HEK293 (cell line): ENCODE measurements around the gene LCE1F.

ENCODE experiments used
- CTCF ChIA-PET: fragments of 350-600 bp; formaldehyde crosslinking; extraction: SDS; loops from one replicate; lab custom pipeline; 2021; ENCODE audit warnings: antibody characterized with exemption; lab: Yijun Ruan, JAX
- POLR2A ChIA-PET: fragments of 300-600 bp; formaldehyde crosslinking; extraction: SDS; loops from one replicate; lab custom pipeline; 2020; ENCODE audit warnings: antibody characterized with exemption, inconsistent platforms; lab: Yijun Ruan, JAX
- H3K27ac ChIP-seq: fragments of 200-500 bp; sonication (Bioruptor generic); 2 replicates; pipeline ENCODE4 v1.5.1; 2014; ENCODE audit warnings: low read depth, low read length, control low read depth, inconsistent platforms; ENCODE audit errors: extremely low read depth
- H3K36me3 ChIP-seq, 2 experiments: fragments of 200-500 bp in 1 of 2; sonication (Bioruptor generic) in 1 of 2; 1 replicate in 1 of 2; 2 replicates in 1 of 2; pipeline ENCODE4 v1.5.1; 2014 to 2017; ENCODE audit warnings: inconsistent platforms in 2 of 2, low read length in 2 of 2; ENCODE audit not compliant: control insufficient read depth in 2 of 2, insufficient read depth in 1 of 2
- H3K4me1 ChIP-seq: fragments of 200-500 bp; sonication (Bioruptor generic); 2 replicates; pipeline ENCODE4 v1.5.1; 2014; ENCODE audit warnings: mild to moderate bottlenecking, low read length, inconsistent platforms; ENCODE audit not compliant: control insufficient read depth, insufficient read depth
- H3K4me3 ChIP-seq: 2 replicates; pipeline ENCODE4 v1.5.1; 2011; ENCODE audit warnings: low read depth, mild to moderate bottlenecking, control low read depth, low read length, moderate library complexity
- H3K9me3 ChIP-seq: fragments of 200-500 bp; sonication (Bioruptor generic); 2 replicates; pipeline ENCODE4 v1.5.1; 2014; ENCODE audit warnings: low read depth, low read length, inconsistent platforms; ENCODE audit not compliant: control insufficient read depth, insufficient read depth
- FEZF1 ChIP-seq: fragments of 450-650 bp; formaldehyde crosslinking; IDR thresholded peaks from 2 replicates; pipeline ENCODE4 v1.5.1; 2016; ENCODE audit warnings: missing biosample characterization, missing genetic modification characterization
- GLIS2 ChIP-seq: fragments of 450-650 bp; formaldehyde crosslinking; IDR thresholded peaks from 2 replicates; pipeline ENCODE4 v1.5.1; 2016; ENCODE audit warnings: missing biosample characterization, missing genetic modification characterization
- KLF10 ChIP-seq: fragments of 450-650 bp; IDR thresholded peaks from 2 replicates; pipeline ENCODE4 v1.5.1; 2018; ENCODE audit warnings: missing biosample characterization, mild to moderate bottlenecking, missing genetic modification characterization
- PATZ1 ChIP-seq: fragments of 450-650 bp; formaldehyde crosslinking; IDR thresholded peaks from 2 replicates; pipeline ENCODE4 v1.5.1; 2016; ENCODE audit warnings: missing biosample characterization, missing genetic modification characterization
- RBAK ChIP-seq: fragments of 450-650 bp; formaldehyde crosslinking; IDR thresholded peaks from 2 replicates; pipeline ENCODE4 v1.5.1; 2016; ENCODE audit warnings: missing biosample characterization, missing genetic modification characterization
- REPIN1 ChIP-seq: fragments of 450-650 bp; formaldehyde crosslinking; IDR thresholded peaks from 2 replicates; pipeline ENCODE4 v1.5.1; 2017; ENCODE audit warnings: missing biosample characterization, missing genetic modification characterization, low read depth
- ZFP37 ChIP-seq: fragments of 450-650 bp; formaldehyde crosslinking; IDR thresholded peaks from 2 replicates; pipeline ENCODE4 v1.5.1; 2016; ENCODE audit warnings: missing biosample characterization, missing genetic modification characterization
- ZFP69B ChIP-seq: fragments of 450-650 bp; formaldehyde crosslinking; IDR thresholded peaks from 2 replicates; pipeline ENCODE4 v1.5.1; 2016; ENCODE audit warnings: missing biosample characterization, missing genetic modification characterization
- ZIC2 ChIP-seq: fragments of 450-650 bp; formaldehyde crosslinking; IDR thresholded peaks from 2 replicates; pipeline ENCODE4 v1.5.1; 2016; ENCODE audit warnings: missing biosample characterization, missing genetic modification characterization
- ZNF157 ChIP-seq: fragments of 450-650 bp; formaldehyde crosslinking; IDR thresholded peaks from 2 replicates; pipeline ENCODE4 v1.5.1; 2016; ENCODE audit warnings: missing biosample characterization, missing genetic modification characterization
- ZNF23 ChIP-seq: fragments of 450-650 bp; formaldehyde crosslinking; IDR thresholded peaks from 2 replicates; pipeline ENCODE4 v1.5.1; 2016; ENCODE audit warnings: missing biosample characterization, missing genetic modification characterization, borderline replicate concordance
- ZNF555 ChIP-seq: fragments of 450-650 bp; formaldehyde crosslinking; conservative IDR thresholded peaks from 2 replicates; pipeline ENCODE4 v1.5.1; 2017; ENCODE audit warnings: missing biosample characterization, mild to moderate bottlenecking, missing genetic modification characterization, inconsistent platforms
- ZNF585B ChIP-seq: fragments of 450-650 bp; formaldehyde crosslinking; IDR thresholded peaks from 2 replicates; pipeline ENCODE4 v1.5.1; 2016; ENCODE audit warnings: missing biosample characterization, missing genetic modification characterization
- ZNF596 ChIP-seq: fragments of 450-650 bp; IDR thresholded peaks from 2 replicates; pipeline ENCODE4 v1.5.0; 2018; ENCODE audit warnings: missing biosample characterization, mild to moderate bottlenecking, missing genetic modification characterization, moderate library complexity
- ZNF658 ChIP-seq: fragments of 450-650 bp; formaldehyde crosslinking; IDR thresholded peaks from 2 replicates; pipeline ENCODE4; 2016; ENCODE audit warnings: missing biosample characterization, missing genetic modification characterization
- ZNF670 ChIP-seq: fragments of 450-650 bp; formaldehyde crosslinking; IDR thresholded peaks from 2 replicates; pipeline ENCODE4 v1.5.1; 2016; ENCODE audit warnings: missing biosample characterization, missing genetic modification characterization, low read depth
- ZNF776 ChIP-seq: fragments of 450-650 bp; formaldehyde crosslinking; IDR thresholded peaks from 2 replicates; pipeline ENCODE4 v1.5.0; 2017; ENCODE audit warnings: missing biosample characterization, missing genetic modification characterization, borderline replicate concordance
- ZNF830 ChIP-seq: fragments of 450-650 bp; IDR thresholded peaks from 2 replicates; pipeline ENCODE4 v1.5.0; 2018; ENCODE audit warnings: missing biosample characterization, missing genetic modification characterization, low read depth, mild to moderate bottlenecking, moderate library complexity
- ZSCAN16 ChIP-seq: fragments of 450-650 bp; formaldehyde crosslinking; IDR thresholded peaks from 2 replicates; pipeline ENCODE4 v1.5.1; 2016; ENCODE audit warnings: missing biosample characterization, missing genetic modification characterization
- TF ChIP-seq, protein P1 (sequence below): fragments of 450-650 bp; formaldehyde crosslinking; IDR thresholded peaks from 2 replicates; pipeline ENCODE4 v1.5.1; 2017; ENCODE audit warnings: missing biosample characterization, missing genetic modification characterization
- TF ChIP-seq, protein P2 (sequence below): fragments of 450-650 bp; formaldehyde crosslinking; IDR thresholded peaks from 2 replicates; pipeline ENCODE4 v1.5.1; 2017; ENCODE audit warnings: missing biosample characterization, missing genetic modification characterization
- TF ChIP-seq, protein P3 (sequence below): fragments of 450-650 bp; formaldehyde crosslinking; IDR thresholded peaks from 2 replicates; pipeline ENCODE4 v1.5.1; 2016; ENCODE audit warnings: missing biosample characterization, missing genetic modification characterization

LCE1F gene

DNA sequence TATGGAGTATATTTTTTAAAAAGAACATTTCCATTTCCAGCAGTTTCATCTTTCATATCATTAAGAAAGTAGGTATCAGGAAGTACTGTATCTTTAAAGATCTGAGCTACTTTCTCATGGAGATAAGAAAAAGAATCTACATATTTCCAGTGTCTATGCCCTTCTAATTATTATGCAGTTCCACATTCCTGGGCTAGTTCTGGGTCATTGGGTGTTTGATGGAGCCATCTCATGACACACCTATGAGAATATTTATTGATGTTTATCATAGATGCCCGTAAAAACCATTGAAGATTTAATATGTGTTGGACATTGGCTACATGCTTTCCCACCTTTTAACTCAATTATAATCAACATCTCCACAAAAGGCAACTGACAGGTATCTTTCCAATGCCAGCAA, 46.0 kb upstream of the LCE1F start (continued):
- TF ChIP-seq ZNF776 = no peak
- TF ChIP-seq, protein P1, sequence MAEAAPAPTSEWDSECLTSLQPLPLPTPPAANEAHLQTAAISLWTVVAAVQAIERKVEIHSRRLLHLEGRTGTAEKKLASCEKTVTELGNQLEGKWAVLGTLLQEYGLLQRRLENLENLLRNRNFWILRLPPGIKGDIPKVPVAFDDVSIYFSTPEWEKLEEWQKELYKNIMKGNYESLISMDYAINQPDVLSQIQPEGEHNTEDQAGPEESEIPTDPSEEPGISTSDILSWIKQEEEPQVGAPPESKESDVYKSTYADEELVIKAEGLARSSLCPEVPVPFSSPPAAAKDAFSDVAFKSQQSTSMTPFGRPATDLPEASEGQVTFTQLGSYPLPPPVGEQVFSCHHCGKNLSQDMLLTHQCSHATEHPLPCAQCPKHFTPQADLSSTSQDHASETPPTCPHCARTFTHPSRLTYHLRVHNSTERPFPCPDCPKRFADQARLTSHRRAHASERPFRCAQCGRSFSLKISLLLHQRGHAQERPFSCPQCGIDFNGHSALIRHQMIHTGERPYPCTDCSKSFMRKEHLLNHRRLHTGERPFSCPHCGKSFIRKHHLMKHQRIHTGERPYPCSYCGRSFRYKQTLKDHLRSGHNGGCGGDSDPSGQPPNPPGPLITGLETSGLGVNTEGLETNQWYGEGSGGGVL (tag by site-specific recombination) = no peak
- no peak for TF ChIP-seq ZNF555 (tag by site-specific recombination)
- TF ChIP-seq ZFP37 (tag by site-specific recombination) = no peak
- no peak for TF ChIP-seq FEZF1 (tag by site-specific recombination)
- no peak for TF ChIP-seq ZNF658 (tag by site-specific recombination)
- TF ChIP-seq, protein P2, sequence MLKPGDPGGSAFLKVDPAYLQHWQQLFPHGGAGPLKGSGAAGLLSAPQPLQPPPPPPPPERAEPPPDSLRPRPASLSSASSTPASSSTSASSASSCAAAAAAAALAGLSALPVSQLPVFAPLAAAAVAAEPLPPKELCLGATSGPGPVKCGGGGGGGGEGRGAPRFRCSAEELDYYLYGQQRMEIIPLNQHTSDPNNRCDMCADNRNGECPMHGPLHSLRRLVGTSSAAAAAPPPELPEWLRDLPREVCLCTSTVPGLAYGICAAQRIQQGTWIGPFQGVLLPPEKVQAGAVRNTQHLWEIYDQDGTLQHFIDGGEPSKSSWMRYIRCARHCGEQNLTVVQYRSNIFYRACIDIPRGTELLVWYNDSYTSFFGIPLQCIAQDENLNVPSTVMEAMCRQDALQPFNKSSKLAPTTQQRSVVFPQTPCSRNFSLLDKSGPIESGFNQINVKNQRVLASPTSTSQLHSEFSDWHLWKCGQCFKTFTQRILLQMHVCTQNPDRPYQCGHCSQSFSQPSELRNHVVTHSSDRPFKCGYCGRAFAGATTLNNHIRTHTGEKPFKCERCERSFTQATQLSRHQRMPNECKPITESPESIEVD (tag by site-specific recombination) = no peak
- no peak for TF ChIP-seq ZNF670 (tag by site-specific recombination)
- TF ChIP-seq ZSCAN16 (tag by site-specific recombination) = no peak

DNA sequence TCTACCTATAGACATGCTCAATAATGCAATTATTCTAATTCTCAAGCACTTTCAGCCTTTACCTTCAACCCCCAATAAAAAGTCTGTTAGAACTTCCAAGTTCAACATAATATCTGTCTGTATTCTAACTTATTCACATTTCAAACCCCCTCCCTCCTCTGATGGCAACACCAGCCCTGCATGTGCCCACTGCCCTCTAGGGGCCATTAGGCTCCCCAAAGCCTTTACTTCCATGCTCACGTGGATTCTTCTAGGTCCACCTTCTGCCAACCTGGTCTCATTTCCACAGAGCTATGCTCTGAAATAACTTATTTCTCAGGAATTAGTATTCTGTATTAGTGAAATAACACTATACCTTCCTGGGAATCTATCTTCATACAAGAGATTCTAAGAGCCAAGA, 39.3 kb upstream of the LCE1F start:
- Histone ChIP-seq H3K4me3 (no peak overlapping the region), H3K27ac (no peak overlapping the region), H3K36me3 (no peaks in the 10 kb centered on the region), H3K4me1 (no peaks in the 10 kb centered on the region), H3K9me3 (no peaks in the 10 kb centered on the region)
- ChIA-PET POLR2A (no interaction called here), CTCF (interaction anchor here (0.6 to 1.0 kb wide), 7 partner anchors 16 to 531 kb away, joined by 3 to 4 read pairs (median 3); no protein-coding TSS in a partner anchor)
- TF ChIP-seq RBAK = no peak
- TF ChIP-seq, protein P3, sequence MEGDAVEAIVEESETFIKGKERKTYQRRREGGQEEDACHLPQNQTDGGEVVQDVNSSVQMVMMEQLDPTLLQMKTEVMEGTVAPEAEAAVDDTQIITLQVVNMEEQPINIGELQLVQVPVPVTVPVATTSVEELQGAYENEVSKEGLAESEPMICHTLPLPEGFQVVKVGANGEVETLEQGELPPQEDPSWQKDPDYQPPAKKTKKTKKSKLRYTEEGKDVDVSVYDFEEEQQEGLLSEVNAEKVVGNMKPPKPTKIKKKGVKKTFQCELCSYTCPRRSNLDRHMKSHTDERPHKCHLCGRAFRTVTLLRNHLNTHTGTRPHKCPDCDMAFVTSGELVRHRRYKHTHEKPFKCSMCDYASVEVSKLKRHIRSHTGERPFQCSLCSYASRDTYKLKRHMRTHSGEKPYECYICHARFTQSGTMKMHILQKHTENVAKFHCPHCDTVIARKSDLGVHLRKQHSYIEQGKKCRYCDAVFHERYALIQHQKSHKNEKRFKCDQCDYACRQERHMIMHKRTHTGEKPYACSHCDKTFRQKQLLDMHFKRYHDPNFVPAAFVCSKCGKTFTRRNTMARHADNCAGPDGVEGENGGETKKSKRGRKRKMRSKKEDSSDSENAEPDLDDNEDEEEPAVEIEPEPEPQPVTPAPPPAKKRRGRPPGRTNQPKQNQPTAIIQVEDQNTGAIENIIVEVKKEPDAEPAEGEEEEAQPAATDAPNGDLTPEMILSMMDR (tag by site-specific recombination) = peak; percentile 30; the same call in 1 of the 2 replicates

DNA sequence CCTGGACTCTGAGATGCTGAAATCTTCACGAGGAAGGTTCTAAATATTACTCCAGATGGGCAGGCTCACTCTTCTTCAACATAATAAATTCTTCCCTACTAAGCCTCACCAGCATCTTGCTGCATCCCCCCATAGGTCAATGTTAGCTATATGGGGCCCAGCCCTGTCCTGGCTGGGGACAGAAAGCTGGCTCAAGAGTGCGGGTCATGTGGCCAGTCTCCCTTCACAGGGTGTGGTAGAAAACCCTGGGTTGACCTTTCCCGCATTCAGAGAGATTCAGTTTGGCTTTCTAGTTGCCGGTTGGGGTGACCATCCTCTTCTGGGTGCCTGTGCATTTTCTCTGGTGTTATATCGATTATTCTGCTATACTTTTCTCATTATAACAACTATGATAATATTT, 36.9 kb upstream of the LCE1F start:
- POLR2A ChIA-PET = no interaction called here
- Histone ChIP-seq H3K4me3 (no peak overlapping the region), H3K4me1 (no peaks in the 10 kb centered on the region), H3K27ac (no peak overlapping the region), H3K36me3 (no peaks in the 10 kb centered on the region), H3K9me3 (no peaks in the 10 kb centered on the region)
- no peak for TF ChIP-seq GLIS2 (tag by site-specific recombination)
- no peak for TF ChIP-seq ZNF157
- no peak for TF ChIP-seq ZNF23 (tag by site-specific recombination)
- no peak for TF ChIP-seq ZNF585B (tag by site-specific recombination)
- no peak for TF ChIP-seq ZNF830 (tag by site-specific recombination)
- CTCF ChIA-PET = interaction anchor here (0.6 to 0.8 kb wide), 2 partner anchors 240 to 259 kb away, joined by 3 read pairs; no protein-coding TSS in a partner anchor

GRCh38 chr1:152739841-152740240, 35.1 kb upstream of the LCE1F start:
- ChIA-PET CTCF (interaction anchor here (0.7 kb wide), 2 partner anchors 85 to 91 kb away, joined by 3 to 4 read pairs; no protein-coding TSS in a partner anchor), POLR2A (no interaction called here)
- no peak overlapping the region for H3K4me3 ChIP-seq
- TF ChIP-seq REPIN1 (tag by site-specific recombination) = no peak
- no peak for TF ChIP-seq ZFP69B
- TF ChIP-seq KLF10 = no peak
- TF ChIP-seq ZNF596 (tag by site-specific recombination) = no peak
- no peak for TF ChIP-seq ZIC2 (tag by site-specific recombination)
- TF ChIP-seq PATZ1 = no peak
- no peaks in the 10 kb centered on the region for H3K4me1 ChIP-seq
- H3K9me3 ChIP-seq = no peaks in the 10 kb centered on the region
- H3K27ac ChIP-seq = no peak overlapping the region
- H3K36me3 ChIP-seq = no peaks in the 10 kb centered on the region
